Endothelial cell of umbilical vein (primary cell): ENCODE measurements around the gene LOXL3. TPM values are rescaled to one million over a fixed set of nuclear protein-coding genes. Genes with fewer than 3 reads are reported as not detected.

Experiments used
- BruUV-seq: library from RNA; stranded (reverse); fragments of 400-500 nt; replicated peaks from 2 replicates; lab custom pipeline; 2021; lab: Mats Ljungman, UMichigan
- CTCF ChIA-PET: fragments of 300-600, 350-600 bp; sonication (Branson Sonifier 250); formaldehyde crosslinking; loops from one replicate; lab custom pipeline; 2021; ENCODE audit warnings: antibody characterized with exemption, inconsistent platforms; lab: Charles Lee
- POLR2A ChIA-PET: fragments of 300-600, 350-600 bp; sonication (Branson Sonifier 250); formaldehyde crosslinking; loops from one replicate; lab custom pipeline; 2021; ENCODE audit warnings: antibody characterized with exemption, inconsistent platforms; lab: Charles Lee
- DNase-seq: peaks from one replicate; pipeline ENCODE4 v3.0.0-alpha.2; 2011; ENCODE audit warnings: low read depth, low spot score
- FAIRE-seq: peaks from 2 replicates; lab custom pipeline; 2011; peaks lifted over from hg19 to GRCh38; lab: Jason Lieb, UNC
- H2AFZ ChIP-seq: 2 replicates; pipeline ENCODE4 v1.6.0; 2012; ENCODE audit warnings: low read depth, low read length, control low read depth, inconsistent platforms
- H3K27ac ChIP-seq: 2 replicates; pipeline ENCODE4 v1.5.1; 2011; ENCODE audit warnings: low read depth, mild to moderate bottlenecking, control low read depth, low read length, moderate library complexity; ENCODE audit not compliant: insufficient read depth
- H3K27me3 ChIP-seq, 2 experiments: 2 replicates each; pipeline versions ENCODE4 v1.6.0 to v1.6.1; 2011; ENCODE audit warnings: low read length in 2 of 2, mixed read lengths in 1 of 2; ENCODE audit not compliant: control insufficient read depth in 2 of 2, insufficient read depth in 2 of 2
- H3K36me3 ChIP-seq, 2 experiments: 2 replicates in 1 of 2; 3 replicates in 1 of 2; pipeline ENCODE4 v1.5.1; 2011; ENCODE audit warnings: low read length in 2 of 2, mild to moderate bottlenecking in 1 of 2, moderate library complexity in 1 of 2; ENCODE audit not compliant: control insufficient read depth in 2 of 2, insufficient read depth in 2 of 2; ENCODE audit errors: extremely low read depth in 1 of 2
- H3K4me1 ChIP-seq: 3 replicates; pipeline ENCODE4 v1.5.1; 2011; ENCODE audit warnings: mild to moderate bottlenecking, low read length; ENCODE audit not compliant: control insufficient read depth, insufficient read depth; ENCODE audit errors: extremely low read depth
- H3K4me2 ChIP-seq: 2 replicates; pipeline ENCODE4 v1.6.1; 2011; ENCODE audit warnings: low read length, control low read depth, mixed read lengths; ENCODE audit not compliant: insufficient read depth
- H3K4me3 ChIP-seq, 3 experiments: fragments of 200-600 bp in 1 of 3; sonication (generic), shearing (Covaris generic) in 1 of 3; replicated peaks in 1 of 3; 2 replicates each; pipeline ENCODE4 v1.5.1; 2011 to 2016; ENCODE audit warnings: control low read depth in 3 of 3, low read length in 3 of 3, mild to moderate bottlenecking in 2 of 3, inconsistent platforms in 1 of 3, low read depth in 1 of 3, moderate library complexity in 1 of 3; ENCODE audit not compliant: insufficient read depth in 1 of 3
- H3K79me2 ChIP-seq: 2 replicates; pipeline ENCODE4 v1.6.0; 2012; ENCODE audit warnings: low read length, inconsistent platforms; ENCODE audit not compliant: control insufficient read depth, insufficient read depth
- H3K9ac ChIP-seq: replicated peaks from 2 replicates; pipeline ENCODE3; 2011; ENCODE audit warnings: low read length, control low read depth; ENCODE audit not compliant: insufficient read depth; ENCODE audit errors: extremely low read depth
- H3K9me1 ChIP-seq: replicated peaks from 3 replicates; pipeline ENCODE4 v1.6.0; 2011; ENCODE audit warnings: mild to moderate bottlenecking, low read length; ENCODE audit not compliant: control insufficient read depth, insufficient read depth; ENCODE audit errors: extremely low read depth
- H3K9me3 ChIP-seq: replicated peaks from 2 replicates; pipeline ENCODE4 v1.5.1; 2012; ENCODE audit warnings: low read length, inconsistent platforms; ENCODE audit not compliant: control insufficient read depth, insufficient read depth
- H4K20me1 ChIP-seq: replicated peaks from 2 replicates; pipeline ENCODE3; 2011; ENCODE audit warnings: mild to moderate bottlenecking, low read length; ENCODE audit not compliant: control insufficient read depth, insufficient read depth; ENCODE audit errors: extremely low read depth
- EZH2 ChIP-seq: IDR thresholded peaks from 2 replicates; pipeline ENCODE4 v1.6.1; 2012; ENCODE audit warnings: borderline replicate concordance, low read depth, mild to moderate bottlenecking, moderate library complexity, low read length, inconsistent platforms; ENCODE audit not compliant: severe bottlenecking
- FOS ChIP-seq: IDR thresholded peaks from 2 replicates; pipeline ENCODE4 v1.6.1; 2011; ENCODE audit warnings: mild to moderate bottlenecking, low read length, moderate library complexity, borderline replicate concordance; ENCODE audit not compliant: insufficient read depth
- GATA2 ChIP-seq: IDR thresholded peaks from 2 replicates; pipeline ENCODE4 v1.7.0; 2011; ENCODE audit warnings: low read depth, mild to moderate bottlenecking, moderate library complexity, mixed read lengths, low read length; ENCODE audit not compliant: insufficient read length, insufficient read depth
- JUN ChIP-seq: IDR thresholded peaks from 2 replicates; pipeline ENCODE4 v1.6.1; 2011; ENCODE audit warnings: borderline replicate concordance, low read depth; ENCODE audit not compliant: insufficient read length, insufficient read depth
- MYC ChIP-seq: IDR thresholded peaks from one replicate; pipeline ENCODE4 v1.6.1; 2011; ENCODE audit warnings: mild to moderate bottlenecking, low read depth, low read length
- POLR2A ChIP-seq: IDR thresholded peaks from 2 replicates; pipeline ENCODE4 v1.6.1; 2012; ENCODE audit warnings: low read depth, mild to moderate bottlenecking, control low read depth, low read length
- POLR2AphosphoS5 ChIP-seq: IDR thresholded peaks from 2 replicates; pipeline ENCODE4 v1.6.1; 2012; ENCODE audit warnings: low read depth, mild to moderate bottlenecking, control low read depth, low read length, moderate library complexity; ENCODE audit not compliant: insufficient read depth
- dilution Hi-C: fragments of 300-500 bp; cut with MboI; formaldehyde crosslinking; loops from one replicate; pipeline ENCODE4 v1.15.0; 2019; ENCODE audit warnings: low sequenced_read_pairs; ENCODE audit not compliant: extremely low pct_ligation_motif_present
- intact Hi-C: fragments of 100-400 bp; cut with micrococcal nuclease; formaldehyde crosslinking; loops from one replicate; pipeline ENCODE4 v1.10.0; 2022
- polyA plus RNA-seq, 4 experiments: library from polyadenylated mRNA; depleted of rRNA in 3 of 4; stranded (reverse) in 3 of 4; unstranded in 1 of 4; fragments of >200 nt; gene quantifications; 2 replicates each; pipeline versions ENCODE4 v1.2.1 to v1.2.3, GENCODE V29; 2011 to 2012; ENCODE audit warnings: missing spikeins in 1 of 4
- total RNA-seq: library from RNA; stranded (reverse); gene quantifications from 2 replicates; pipeline ENCODE4 v1.2.3, GENCODE V29; 2021
- TF ChIP-seq, protein P1 (sequence below): IDR thresholded peaks from 2 replicates; pipeline ENCODE4 v1.6.1; 2011; ENCODE audit not compliant: insufficient read depth, insufficient read length
- TF ChIP-seq, protein P2 (sequence below), 2 donors: IDR thresholded peaks; 1 replicate in 1 of 2; 2 replicates in 1 of 2; pipeline ENCODE4 v1.5.1; 2011; ENCODE audit warnings: low read length in 2 of 2, mild to moderate bottlenecking in 2 of 2, moderate library complexity in 2 of 2, control low read depth in 1 of 2, inconsistent platforms in 1 of 2, low read depth in 1 of 2; ENCODE audit not compliant: insufficient read depth in 1 of 2; ENCODE audit errors: extremely low read depth in 1 of 2

The LOXL3 gene
- total and polyA plus RNA-seq, 2 donors (not counting 3 experiments of a cell fraction or from before 2014, with no cell fraction given) = 0.95 to 1.3 TPM

DNA sequence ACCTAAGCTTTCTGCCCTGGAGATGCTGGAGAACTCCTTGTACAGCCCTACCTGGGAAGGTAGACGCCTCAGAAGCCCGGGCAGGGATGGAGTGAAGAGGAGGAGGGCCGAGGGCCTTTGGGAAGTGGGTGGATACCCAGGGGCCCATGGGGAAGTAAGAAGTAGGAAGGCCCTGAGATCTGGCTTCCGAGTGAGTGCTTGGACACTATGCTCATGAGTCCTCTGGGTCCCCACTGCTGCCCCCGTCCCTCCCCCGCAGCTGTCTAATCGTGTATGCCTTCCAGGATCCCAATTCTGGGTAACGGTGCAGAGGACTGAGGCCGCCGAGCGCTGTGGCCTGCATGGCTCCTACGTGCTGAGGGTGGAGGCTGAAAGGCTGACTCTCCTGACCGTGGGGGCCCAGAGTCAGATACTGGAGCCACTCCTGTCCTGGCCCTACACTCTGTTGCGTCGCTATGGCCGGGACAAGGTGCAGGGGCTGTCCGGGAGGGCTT lies 1.9 kb upstream of the LOXL3 start:
- FAIRE-seq (no peak), DNase-seq (no peak)
- no peak for TF ChIP-seq EZH2
- TF ChIP-seq MYC = no peak
- TF ChIP-seq JUN = no peak
- TF ChIP-seq FOS = no peak
- TF ChIP-seq POLR2A = no peak
- ChIA-PET CTCF (interaction anchor here (1.9 kb wide), 2 partner anchors 30 to 32 kb away, joined by 5 to 6 read pairs; no protein-coding TSS in a partner anchor), POLR2A (no interaction called here)
- dilution Hi-C loops (no loop called here), intact Hi-C loops (loop anchor here (2.0 kb wide), 1 partner anchor 49 kb away; the partner anchor contains the start of gene PCGF1)
- H3K9me1 ChIP-seq = no peaks in the 10 kb centered on the region
- no peaks in the 10 kb centered on the region for H4K20me1 ChIP-seq
- H3K36me3 ChIP-seq = peaks cover 0 to 4% of the 10 kb centered on the region in 2 experiments
- H2AFZ ChIP-seq = no peak overlapping the region
- H3K4me2 ChIP-seq = peak overlapping the region; percentile 69
- BruUV-seq = no TSS peak
- H3K27ac ChIP-seq = no peak overlapping the region
- H3K4me1 ChIP-seq = peaks cover 6% of the 10 kb centered on the region
- H3K4me3 ChIP-seq = peak overlapping the region in 2 of 3 experiments; percentile 79 to 84
- H3K27me3 ChIP-seq = peaks cover 0 to 2% of the 10 kb centered on the region in 2 experiments
- no peaks in the 10 kb centered on the region for H3K9me3 ChIP-seq
- H3K9ac ChIP-seq = no peak overlapping the region
- H3K79me2 ChIP-seq = no peaks in the 10 kb centered on the region

DNA sequence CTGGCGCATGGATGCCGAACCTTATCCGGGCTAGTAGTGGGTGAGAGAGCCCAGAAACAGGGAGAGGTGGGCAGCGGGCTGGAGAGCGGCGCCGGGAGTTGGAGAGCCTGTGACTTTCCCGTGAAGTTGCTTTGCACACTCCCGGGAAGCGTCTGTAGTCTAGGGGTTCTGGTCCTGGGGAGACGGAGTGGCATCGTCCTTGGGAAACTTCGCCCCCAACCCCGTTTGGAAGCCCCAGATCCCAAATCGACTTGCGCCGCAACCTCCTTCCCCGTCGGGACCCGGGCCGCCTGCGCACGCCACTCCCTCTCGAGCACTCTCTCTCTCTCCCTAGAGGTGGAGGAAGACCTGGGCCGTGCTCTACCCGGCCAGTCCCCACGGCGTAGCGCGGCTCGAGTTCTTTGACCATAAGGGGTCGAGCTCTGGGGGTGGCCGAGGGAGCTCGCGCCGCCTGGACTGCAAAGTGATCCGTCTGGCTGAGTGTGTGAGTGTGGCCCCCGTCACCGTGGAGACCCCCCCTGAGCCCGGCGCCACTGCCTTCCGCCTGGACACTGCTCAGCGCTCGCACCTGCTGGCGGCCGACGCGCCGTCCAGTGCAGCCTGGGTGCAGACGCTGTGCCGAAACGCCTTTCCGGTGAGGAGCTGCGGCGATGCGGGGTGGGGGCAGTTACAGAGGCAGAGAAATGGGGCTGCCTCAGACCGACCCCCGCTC lies 1.2 kb upstream of the LOXL3 start:
- dilution Hi-C loops (no loop called here), intact Hi-C loops (loop anchor here (1.0 to 2.0 kb wide), 2 partner anchors 26 to 48 kb away; partner anchors contain the start of genes AUP1, HTRA2 and PCGF1)
- H3K9me3 ChIP-seq = no peaks in the 10 kb centered on the region
- peak overlapping the region; percentile 98 for H2AFZ ChIP-seq
- POLR2A ChIA-PET = no interaction called here
- no peaks in the 10 kb centered on the region for H3K27me3 ChIP-seq
- peak overlapping the region; percentile 64 for H3K9ac ChIP-seq
- H3K4me3 ChIP-seq = peak overlapping the region; percentile 77 to 84 (median 79)
- H3K36me3 ChIP-seq = peaks cover 0 to 4% of the 10 kb centered on the region in 2 experiments
- H3K79me2 ChIP-seq = no peaks in the 10 kb centered on the region
- H3K4me1 ChIP-seq = peaks cover 3% of the 10 kb centered on the region
- DNase-seq (peak; percentile 63), FAIRE-seq (no peak)
- H3K9me1 ChIP-seq = no peaks in the 10 kb centered on the region
- H3K4me2 ChIP-seq = peak overlapping the region; percentile 69
- no peak for TF ChIP-seq MYC
- TF ChIP-seq, protein P1, sequence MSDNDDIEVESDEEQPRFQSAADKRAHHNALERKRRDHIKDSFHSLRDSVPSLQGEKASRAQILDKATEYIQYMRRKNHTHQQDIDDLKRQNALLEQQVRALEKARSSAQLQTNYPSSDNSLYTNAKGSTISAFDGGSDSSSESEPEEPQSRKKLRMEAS = no peak
- no peak for TF ChIP-seq POLR2AphosphoS5
- TF ChIP-seq FOS = no peak
- TF ChIP-seq JUN = no peak
- TF ChIP-seq POLR2A = no peak
- TF ChIP-seq GATA2 = no peak
- no peak for TF ChIP-seq EZH2
- TF ChIP-seq, protein P2, sequence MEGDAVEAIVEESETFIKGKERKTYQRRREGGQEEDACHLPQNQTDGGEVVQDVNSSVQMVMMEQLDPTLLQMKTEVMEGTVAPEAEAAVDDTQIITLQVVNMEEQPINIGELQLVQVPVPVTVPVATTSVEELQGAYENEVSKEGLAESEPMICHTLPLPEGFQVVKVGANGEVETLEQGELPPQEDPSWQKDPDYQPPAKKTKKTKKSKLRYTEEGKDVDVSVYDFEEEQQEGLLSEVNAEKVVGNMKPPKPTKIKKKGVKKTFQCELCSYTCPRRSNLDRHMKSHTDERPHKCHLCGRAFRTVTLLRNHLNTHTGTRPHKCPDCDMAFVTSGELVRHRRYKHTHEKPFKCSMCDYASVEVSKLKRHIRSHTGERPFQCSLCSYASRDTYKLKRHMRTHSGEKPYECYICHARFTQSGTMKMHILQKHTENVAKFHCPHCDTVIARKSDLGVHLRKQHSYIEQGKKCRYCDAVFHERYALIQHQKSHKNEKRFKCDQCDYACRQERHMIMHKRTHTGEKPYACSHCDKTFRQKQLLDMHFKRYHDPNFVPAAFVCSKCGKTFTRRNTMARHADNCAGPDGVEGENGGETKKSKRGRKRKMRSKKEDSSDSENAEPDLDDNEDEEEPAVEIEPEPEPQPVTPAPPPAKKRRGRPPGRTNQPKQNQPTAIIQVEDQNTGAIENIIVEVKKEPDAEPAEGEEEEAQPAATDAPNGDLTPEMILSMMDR (IDR thresholded peaks at IDR 0.05; ENCODE audit: extremely low read depth in 1 of 2, insufficient read depth in 1 of 2, low read depth in 1 of 2, low read length in 2 of 2) = no peak
- CTCF ChIA-PET = interaction anchor here (1.9 kb wide), 2 partner anchors 31 to 33 kb away, joined by 5 to 6 read pairs; no protein-coding TSS in a partner anchor
- BruUV-seq = no TSS peak
- H3K27ac ChIP-seq = peak overlapping the region; percentile 45
- H4K20me1 ChIP-seq = no peaks in the 10 kb centered on the region
